ENCODE data around the gene HMG20B. TPM values are rescaled to one million over a fixed set of nuclear protein-coding genes. Genes with fewer than 3 reads are reported as not detected.
"Not testable (repeated sequence)": the region's sequence is repeated elsewhere in the genome, so short reads cannot be mapped to it uniquely, and the experiment has no call there.

HMG20B gene
- total RNA-seq, 1 experiment from 2014 or later: 115 TPM

DNA sequence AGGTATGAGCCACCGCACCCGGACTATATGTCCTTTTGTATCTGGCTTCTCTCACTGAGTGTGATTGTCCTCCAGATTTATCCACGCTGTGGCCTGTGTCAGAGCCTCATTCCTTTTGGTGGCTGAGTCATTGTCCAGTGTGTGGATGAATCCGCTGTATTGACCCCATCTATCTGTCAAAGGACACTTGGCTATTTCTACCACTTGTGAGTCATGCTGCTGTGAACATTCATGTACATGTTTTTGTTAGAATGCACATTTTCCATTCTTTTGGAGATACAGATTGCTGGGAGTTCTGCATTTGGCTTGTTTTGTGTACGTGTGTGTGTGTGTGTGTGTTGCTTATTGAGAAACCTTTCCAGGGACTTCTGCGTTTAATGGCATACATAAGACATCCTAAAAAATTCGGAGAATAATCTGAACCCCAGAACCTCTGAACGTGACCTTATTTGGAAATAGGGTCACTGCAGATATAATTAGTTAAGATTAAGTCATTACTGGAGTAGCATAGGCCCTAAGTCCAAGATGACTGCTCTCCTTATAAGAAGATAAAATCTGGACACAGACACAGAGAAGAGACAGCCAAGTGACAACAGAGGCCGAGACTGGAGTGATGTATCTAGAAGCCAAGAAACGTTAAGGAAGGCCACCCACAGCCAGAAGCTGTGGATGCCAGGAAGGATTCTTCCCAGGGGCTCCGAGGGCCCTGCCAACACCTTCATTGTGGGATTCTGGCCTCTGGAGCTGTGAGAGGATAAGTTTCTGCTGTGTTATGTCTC, 7.6 kb downstream of the HMG20B start:
- H2AFZ ChIP-seq: no peak overlapping the region
- H3K4me2 ChIP-seq: no peak overlapping the region
- H3K27me3 ChIP-seq (ENCODE audit: insufficient read depth, low read depth): no peaks in the 10 kb centered on the region
- no peaks in the 10 kb centered on the region for H3K9me2 ChIP-seq (ENCODE audit: insufficient read depth)
- DNase-seq: peak in 1 of 2 experiments; percentile 51
- no peak overlapping the region for H3K4me3 ChIP-seq
- no peaks in the 10 kb centered on the region for H3K9me3 ChIP-seq (ENCODE audit: insufficient read depth, low read depth)
- TF ChIP-seq CTCF (conservative IDR thresholded peaks at IDR 0.05): no peak
- TF ChIP-seq EZH2 (IDR thresholded peaks at IDR 0.05; ENCODE audit: low read depth): no peak
- ChIA-PET CTCF (no interaction called here), POLR2A (ENCODE audit: unreplicated experiment) (interaction anchor here (0.6 kb wide), 1 partner anchor 22 kb away, joined by 4 read pairs; no protein-coding TSS in a partner anchor)
- BruUV-seq (replicated peaks): no TSS peak
- peaks cover 11% of the 10 kb centered on the region; the same call in 1 of the 2 replicates for H3F3A ChIP-seq (ENCODE audit: insufficient read depth, low read depth)
- H4K20me1 ChIP-seq (ENCODE audit: insufficient read depth): no peaks in the 10 kb centered on the region
- H3K4me1 ChIP-seq (replicated peaks; ENCODE audit: insufficient read depth): no peaks in the 10 kb centered on the region
- no peaks in the 10 kb centered on the region for H3K36me3 ChIP-seq (ENCODE audit: low read depth)
- no peak overlapping the region for H3K27ac ChIP-seq
- intact Hi-C loops (cut with micrococcal nuclease; ENCODE audit: unreplicated experiment): no loop called here
- H3K79me2 ChIP-seq (ENCODE audit: low read depth): no peaks in the 10 kb centered on the region

GRCh38 chr19:3581792-3582191, 9.0 kb downstream of the HMG20B start:
- H3K9me3 ChIP-seq (ENCODE audit: insufficient read depth, low read depth); DNase-seq; POLR2A ChIA-PET (ENCODE audit: unreplicated experiment); H3K36me3 ChIP-seq (ENCODE audit: low read depth); H3K79me2 ChIP-seq (ENCODE audit: low read depth); H3K27ac ChIP-seq; H3K4me3 ChIP-seq; CTCF ChIA-PET; H4K20me1 ChIP-seq (ENCODE audit: insufficient read depth); BruUV-seq (replicated peaks); H3K9me2 ChIP-seq (ENCODE audit: insufficient read depth); intact Hi-C loops (cut with micrococcal nuclease; ENCODE audit: unreplicated experiment); H3K4me1 ChIP-seq (replicated peaks; ENCODE audit: insufficient read depth); H2AFZ ChIP-seq; H3K27me3 ChIP-seq (ENCODE audit: insufficient read depth, low read depth); H3K4me2 ChIP-seq: not testable (repeated sequence)
- H3F3A ChIP-seq (ENCODE audit: insufficient read depth, low read depth): peaks cover 11% of the 10 kb centered on the region; the same call in 1 of the 2 replicates

- H3K27me3 ChIP-seq (ENCODE audit: insufficient read depth, low read depth); H3K4me2 ChIP-seq; intact Hi-C loops (cut with micrococcal nuclease; ENCODE audit: unreplicated experiment); H3K4me1 ChIP-seq (replicated peaks; ENCODE audit: insufficient read depth); H4K20me1 ChIP-seq (ENCODE audit: insufficient read depth); H2AFZ ChIP-seq; CTCF ChIA-PET; H3K27ac ChIP-seq; H3K9me2 ChIP-seq (ENCODE audit: insufficient read depth); BruUV-seq (replicated peaks); H3K4me3 ChIP-seq; H3K79me2 ChIP-seq (ENCODE audit: low read depth); H3K9me3 ChIP-seq (ENCODE audit: insufficient read depth, low read depth); POLR2A ChIA-PET (ENCODE audit: unreplicated experiment); H3K36me3 ChIP-seq (ENCODE audit: low read depth); DNase-seq: not testable (repeated sequence)
- peaks cover 11% of the 10 kb centered on the region; the same call in 1 of the 2 replicates for H3F3A ChIP-seq (ENCODE audit: insufficient read depth, low read depth)
Measured at GRCh38 chr19:3584036-3584802, 11.5 kb downstream of the HMG20B start.

Data from PC-9 (cell line).